Measurements from ENCODE around the gene ZNF837. TPM values are rescaled to one million over a fixed set of nuclear protein-coding genes. Genes with fewer than 3 reads are reported as not detected.
A peak's percentile ranks its signal among the peaks of the same experiment; 100 is the strongest.

Gene ZNF837
- total RNA-seq, 1 donor from 2014 or later: 0.52 TPM

DNA sequence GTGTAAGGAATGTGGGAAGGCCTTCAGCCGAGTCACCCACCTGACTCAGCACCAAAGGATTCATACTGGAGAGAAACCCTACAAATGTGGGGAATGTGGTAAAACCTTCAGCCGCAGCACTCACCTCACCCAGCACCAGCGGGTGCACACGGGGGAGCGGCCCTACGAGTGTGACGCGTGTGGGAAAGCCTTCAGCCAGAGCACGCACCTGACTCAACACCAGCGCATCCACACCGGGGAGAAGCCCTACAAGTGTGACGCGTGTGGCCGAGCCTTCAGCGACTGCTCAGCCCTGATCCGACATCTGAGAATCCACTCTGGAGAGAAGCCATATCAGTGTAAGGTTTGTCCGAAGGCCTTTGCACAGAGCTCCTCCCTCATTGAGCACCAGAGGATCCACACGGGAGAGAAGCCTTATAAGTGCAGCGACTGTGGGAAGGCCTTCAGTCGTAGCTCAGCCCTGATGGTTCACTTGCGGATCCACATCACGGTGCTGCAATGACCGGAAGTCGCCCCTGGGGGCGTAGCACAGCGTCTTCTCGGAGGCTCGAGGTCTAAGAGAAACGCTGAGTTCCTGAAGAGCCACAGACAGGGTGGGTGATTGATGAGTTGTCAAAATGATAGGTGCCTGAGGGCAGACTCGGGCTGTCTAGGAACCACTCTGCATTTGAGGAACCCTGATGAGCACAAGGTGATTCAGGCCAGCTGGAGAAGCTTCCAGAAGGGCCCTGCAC is 41.8 kb downstream of the ZNF837 start:
- Histone ChIP-seq H3K9ac (ENCODE audit: low read depth in 1 of 3, low read length in 3 of 3) (no peak overlapping the region), H3K27me3 (ENCODE audit: control insufficient read depth in 3 of 3, insufficient read depth in 3 of 3, low read length in 3 of 3) (no peaks in the 10 kb centered on the region), H3K4me3 (ENCODE audit: low read length in 3 of 3) (no peak overlapping the region), H3K36me3 (ENCODE audit: control insufficient read depth in 3 of 3, insufficient read depth in 3 of 3, low read length in 3 of 3) (peaks cover 47 to 60% (median 49%) of the 10 kb centered on the region in 3 donors), H3K4me1 (ENCODE audit: control insufficient read depth in 3 of 3, insufficient read depth in 3 of 3, low read length in 3 of 3) (no peaks in the 10 kb centered on the region), H3K27ac (ENCODE audit: low read depth, low read length) (no peak overlapping the region), H3K9me3 (ENCODE audit: control insufficient read depth in 3 of 3, low read length in 3 of 3) (peaks cover 0 to 3% (median 2%) of the 10 kb centered on the region in 3 donors)

DNA sequence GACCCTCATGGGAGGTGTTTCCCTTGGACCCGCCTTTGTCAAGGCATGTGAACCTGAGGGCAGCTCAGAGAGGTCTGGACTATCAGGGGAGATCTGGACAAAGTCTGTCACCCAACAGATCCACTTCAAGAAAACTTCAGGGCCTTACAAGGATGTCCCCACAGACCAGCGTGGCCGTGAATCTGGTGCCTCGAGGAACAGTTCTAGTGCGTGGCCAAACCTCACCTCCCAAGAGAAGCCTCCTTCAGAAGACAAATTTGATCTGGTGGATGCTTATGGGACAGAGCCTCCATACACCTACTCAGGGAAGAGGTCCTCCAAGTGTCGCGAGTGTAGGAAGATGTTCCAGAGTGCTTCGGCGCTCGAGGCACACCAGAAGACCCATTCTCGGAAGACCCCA is 42.5 kb downstream of the ZNF837 start:
- no peaks in the 10 kb centered on the region for H3K4me1 ChIP-seq (ENCODE audit: control insufficient read depth in 3 of 3, insufficient read depth in 3 of 3, low read length in 3 of 3)
- no peaks in the 10 kb centered on the region for H3K27me3 ChIP-seq (ENCODE audit: control insufficient read depth in 3 of 3, insufficient read depth in 3 of 3, low read length in 3 of 3)
- no peak overlapping the region for H3K9ac ChIP-seq (ENCODE audit: low read depth in 1 of 3, low read length in 3 of 3)
- peaks cover 47 to 60% (median 49%) of the 10 kb centered on the region in 3 donors for H3K36me3 ChIP-seq (ENCODE audit: control insufficient read depth in 3 of 3, insufficient read depth in 3 of 3, low read length in 3 of 3)
- peaks cover 0 to 3% (median 2%) of the 10 kb centered on the region in 3 donors for H3K9me3 ChIP-seq (ENCODE audit: control insufficient read depth in 3 of 3, low read length in 3 of 3)
- H3K27ac ChIP-seq (ENCODE audit: low read depth, low read length): no peak overlapping the region
- no peak overlapping the region for H3K4me3 ChIP-seq (ENCODE audit: low read length in 3 of 3)

DNA sequence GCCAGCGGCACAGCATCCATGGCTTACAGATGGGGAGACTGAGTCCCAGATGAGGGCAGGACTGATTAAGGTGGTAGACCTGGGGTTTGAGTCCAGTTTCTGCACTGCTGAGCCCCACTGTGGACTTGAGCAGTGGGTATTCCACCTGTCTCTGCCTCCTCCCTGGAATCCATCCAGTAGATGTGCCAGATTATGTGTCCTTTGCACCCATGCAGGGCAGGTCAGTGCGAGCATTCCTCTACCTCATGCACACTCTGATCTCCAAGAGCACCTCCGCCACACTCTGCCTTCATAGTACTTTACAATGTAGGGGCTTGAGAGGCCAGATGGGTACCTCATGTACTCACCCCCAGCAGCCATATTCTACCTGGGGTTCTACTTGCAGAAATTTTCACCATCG is 44.0 kb downstream of the ZNF837 start:
- Histone ChIP-seq H3K27me3 (ENCODE audit: control insufficient read depth in 3 of 3, insufficient read depth in 3 of 3, low read length in 3 of 3) (no peaks in the 10 kb centered on the region), H3K9me3 (ENCODE audit: control insufficient read depth in 3 of 3, low read length in 3 of 3) (peaks cover 0 to 3% (median 2%) of the 10 kb centered on the region in 3 donors), H3K36me3 (ENCODE audit: control insufficient read depth in 3 of 3, insufficient read depth in 3 of 3, low read length in 3 of 3) (peaks cover 47 to 60% (median 49%) of the 10 kb centered on the region in 3 donors), H3K9ac (ENCODE audit: low read depth in 1 of 3, low read length in 3 of 3) (no peak overlapping the region), H3K4me3 (ENCODE audit: low read length in 3 of 3) (no peak overlapping the region), H3K27ac (ENCODE audit: low read depth, low read length) (no peak overlapping the region), H3K4me1 (ENCODE audit: control insufficient read depth in 3 of 3, insufficient read depth in 3 of 3, low read length in 3 of 3) (no peaks in the 10 kb centered on the region)

DNA sequence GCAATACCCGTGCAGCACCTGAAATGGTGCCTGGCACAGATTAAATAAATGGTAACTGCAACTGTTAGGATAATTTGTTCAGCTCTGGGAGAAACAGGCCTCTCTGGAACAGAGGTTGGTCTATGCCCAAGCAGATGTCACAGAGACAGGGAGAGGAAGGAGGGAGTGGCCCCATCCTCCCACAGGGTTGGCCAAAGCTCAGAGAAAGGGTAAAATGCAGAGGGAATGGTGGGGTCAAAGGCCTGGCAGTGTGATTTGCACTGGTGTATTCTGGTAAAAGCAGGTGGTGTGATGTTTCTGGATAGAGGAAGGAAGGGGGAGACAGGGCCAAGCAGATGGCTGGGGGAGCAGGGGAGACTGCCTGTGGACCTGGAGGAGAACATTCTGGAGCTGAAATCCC is 44.6 kb downstream of the ZNF837 start:
- Histone ChIP-seq H3K9me3 (ENCODE audit: control insufficient read depth in 3 of 3, low read length in 3 of 3) (peaks cover 0 to 3% (median 2%) of the 10 kb centered on the region in 3 donors), H3K4me1 (ENCODE audit: control insufficient read depth in 3 of 3, insufficient read depth in 3 of 3, low read length in 3 of 3) (no peaks in the 10 kb centered on the region), H3K4me3 (ENCODE audit: low read length in 3 of 3) (no peak overlapping the region), H3K27me3 (ENCODE audit: control insufficient read depth in 3 of 3, insufficient read depth in 3 of 3, low read length in 3 of 3) (no peaks in the 10 kb centered on the region), H3K9ac (ENCODE audit: low read depth in 1 of 3, low read length in 3 of 3) (no peak overlapping the region), H3K36me3 (ENCODE audit: control insufficient read depth in 3 of 3, insufficient read depth in 3 of 3, low read length in 3 of 3) (peaks cover 46 to 59% (median 49%) of the 10 kb centered on the region in 3 donors), H3K27ac (ENCODE audit: low read depth, low read length) (no peak overlapping the region)

GRCh38 chr19:58335630-58336029 is 45.2 kb downstream of the ZNF837 start:
- Histone ChIP-seq H3K27ac (ENCODE audit: low read depth, low read length) (no peak overlapping the region), H3K27me3 (ENCODE audit: control insufficient read depth in 3 of 3, insufficient read depth in 3 of 3, low read length in 3 of 3) (no peaks in the 10 kb centered on the region), H3K9ac (ENCODE audit: low read depth in 1 of 3, low read length in 3 of 3) (no peak overlapping the region), H3K36me3 (ENCODE audit: control insufficient read depth in 3 of 3, insufficient read depth in 3 of 3, low read length in 3 of 3) (peaks cover 44 to 56% (median 47%) of the 10 kb centered on the region in 3 donors), H3K4me3 (ENCODE audit: low read length in 3 of 3) (no peak overlapping the region), H3K9me3 (ENCODE audit: control insufficient read depth in 3 of 3, low read length in 3 of 3) (peaks cover 0 to 3% (median 2%) of the 10 kb centered on the region in 3 donors), H3K4me1 (ENCODE audit: control insufficient read depth in 3 of 3, insufficient read depth in 3 of 3, low read length in 3 of 3) (no peaks in the 10 kb centered on the region)

- peaks cover 41 to 52% (median 42%) of the 10 kb centered on the region in 3 donors for H3K36me3 ChIP-seq (ENCODE audit: control insufficient read depth in 3 of 3, insufficient read depth in 3 of 3, low read length in 3 of 3)
- peaks cover 0 to 3% (median 2%) of the 10 kb centered on the region in 3 donors for H3K4me1 ChIP-seq (ENCODE audit: control insufficient read depth in 3 of 3, insufficient read depth in 3 of 3, low read length in 3 of 3)
- H3K4me3 ChIP-seq (ENCODE audit: low read length in 3 of 3): no peak overlapping the region
- no peak overlapping the region for H3K9ac ChIP-seq (ENCODE audit: low read depth in 1 of 3, low read length in 3 of 3)
- H3K27me3 ChIP-seq (ENCODE audit: control insufficient read depth in 3 of 3, insufficient read depth in 3 of 3, low read length in 3 of 3): no peaks in the 10 kb centered on the region
- H3K9me3 ChIP-seq (ENCODE audit: control insufficient read depth in 3 of 3, low read length in 3 of 3): peaks cover 0 to 3% (median 2%) of the 10 kb centered on the region in 3 donors
- no peak overlapping the region for H3K27ac ChIP-seq (ENCODE audit: low read depth, low read length)
Observed at GRCh38 chr19:58334691-58335249, 46.1 kb downstream of the ZNF837 start.

DNA sequence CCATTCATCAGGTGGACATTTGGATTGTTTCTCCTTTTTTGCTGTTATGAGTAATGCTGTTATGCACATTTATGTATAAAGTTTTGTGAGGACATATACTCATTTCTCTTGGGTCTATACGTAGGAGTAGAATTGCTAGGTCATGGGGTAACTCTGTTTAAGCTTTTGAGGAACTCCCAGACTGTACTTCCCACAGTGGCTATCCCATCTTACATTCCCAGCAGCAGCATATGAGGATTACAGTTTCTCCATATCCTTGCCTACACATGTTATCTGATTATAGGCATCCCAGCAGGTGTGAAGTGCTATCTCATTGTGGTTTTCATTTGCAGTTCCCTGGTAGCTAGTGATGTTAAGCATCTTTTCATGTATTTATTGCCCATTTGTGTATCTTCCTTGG is 48.1 kb downstream of the ZNF837 start:
- H3K27me3 ChIP-seq (ENCODE audit: control insufficient read depth in 3 of 3, insufficient read depth in 3 of 3, low read length in 3 of 3): no peaks in the 10 kb centered on the region
- H3K4me1 ChIP-seq (ENCODE audit: control insufficient read depth in 3 of 3, insufficient read depth in 3 of 3, low read length in 3 of 3): peaks cover 14 to 19% (median 17%) of the 10 kb centered on the region in 3 donors
- H3K36me3 ChIP-seq (ENCODE audit: control insufficient read depth in 3 of 3, insufficient read depth in 3 of 3, low read length in 3 of 3): peaks cover 22 to 31% (median 22%) of the 10 kb centered on the region in 3 donors
- H3K9me3 ChIP-seq (ENCODE audit: control insufficient read depth in 3 of 3, low read length in 3 of 3): no peaks in the 10 kb centered on the region
- no peak overlapping the region for H3K4me3 ChIP-seq (ENCODE audit: low read length in 3 of 3)
- H3K9ac ChIP-seq (ENCODE audit: low read depth in 1 of 3, low read length in 3 of 3): no peak overlapping the region
- no peak overlapping the region for H3K27ac ChIP-seq (ENCODE audit: low read depth, low read length)

DNA sequence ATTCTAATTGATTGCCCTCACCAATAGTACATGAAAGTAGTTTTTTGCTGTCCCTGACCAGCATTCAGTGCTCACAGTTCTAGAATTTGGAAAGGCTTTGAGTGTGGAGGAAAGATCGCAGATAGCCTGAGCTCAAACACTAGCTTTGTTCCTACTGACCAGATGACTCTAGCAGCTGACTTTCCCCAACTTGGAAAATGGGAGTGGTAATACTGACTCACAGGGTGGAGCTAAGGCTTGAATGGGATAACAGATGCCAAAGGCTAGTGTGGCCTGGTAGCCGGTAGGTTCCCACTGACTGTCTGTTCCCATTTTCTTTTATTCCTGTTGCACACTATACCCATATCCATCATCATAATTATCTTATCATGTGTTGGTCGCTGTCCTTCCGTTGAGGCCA is 50.4 kb downstream of the ZNF837 start:
- H3K9ac ChIP-seq (ENCODE audit: low read depth in 1 of 3, low read length in 3 of 3): peak overlapping the region in 1 of 3 donors; percentile 23
- H3K4me3 ChIP-seq (ENCODE audit: low read length in 3 of 3): no peak overlapping the region
- no peaks in the 10 kb centered on the region for H3K27me3 ChIP-seq (ENCODE audit: control insufficient read depth in 3 of 3, insufficient read depth in 3 of 3, low read length in 3 of 3)
- peaks cover 8 to 11% (median 11%) of the 10 kb centered on the region in 3 donors for H3K36me3 ChIP-seq (ENCODE audit: control insufficient read depth in 3 of 3, insufficient read depth in 3 of 3, low read length in 3 of 3)
- no peak overlapping the region for H3K27ac ChIP-seq (ENCODE audit: low read depth, low read length)
- no peaks in the 10 kb centered on the region for H3K9me3 ChIP-seq (ENCODE audit: control insufficient read depth in 3 of 3, low read length in 3 of 3)
- H3K4me1 ChIP-seq (ENCODE audit: control insufficient read depth in 3 of 3, insufficient read depth in 3 of 3, low read length in 3 of 3): peaks cover 28 to 38% (median 29%) of the 10 kb centered on the region in 3 donors

- Histone ChIP-seq H3K27ac (ENCODE audit: low read depth, low read length) (no peak overlapping the region), H3K4me3 (ENCODE audit: low read length in 3 of 3) (no peak overlapping the region), H3K9me3 (ENCODE audit: control insufficient read depth in 3 of 3, low read length in 3 of 3) (no peaks in the 10 kb centered on the region), H3K27me3 (ENCODE audit: control insufficient read depth in 3 of 3, insufficient read depth in 3 of 3, low read length in 3 of 3) (no peaks in the 10 kb centered on the region), H3K36me3 (ENCODE audit: control insufficient read depth in 3 of 3, insufficient read depth in 3 of 3, low read length in 3 of 3) (peaks cover 0 to 8% (median 3%) of the 10 kb centered on the region in 3 donors), H3K4me1 (ENCODE audit: control insufficient read depth in 3 of 3, insufficient read depth in 3 of 3, low read length in 3 of 3) (peaks cover 29 to 40% (median 30%) of the 10 kb centered on the region in 3 donors), H3K9ac (ENCODE audit: low read depth in 1 of 3, low read length in 3 of 3) (peak overlapping the region in 1 of 3 donors; percentile 29)
Observed at GRCh38 chr19:58328999-58329398, 51.8 kb downstream of the ZNF837 start.
